ENCODE data around the gene CCL17.
"Not testable (repeated sequence)": the region's sequence is repeated elsewhere in the genome, so short reads cannot be mapped to it uniquely, and the experiment has no call there.

Gene CCL17

GRCh38 chr16:57435838-57436237, 31.3 kb downstream of the CCL17 start:
- no peak for FAIRE-seq

- FAIRE-seq, result not testable (repeated sequence)
These were observed 35.4 kb downstream of the CCL17 start for GRCh38 chr16:57439947-57440346.

- FAIRE-seq, result not testable (repeated sequence)
These were observed 36.0 kb downstream of the CCL17 start for GRCh38 chr16:57440551-57440950.

- FAIRE-seq, result no peak
These were observed 40.1 kb downstream of the CCL17 start for GRCh38 chr16:57444711-57445110.

- FAIRE-seq, result no peak
These were observed 40.9 kb downstream of the CCL17 start for GRCh38 chr16:57445510-57445909.

- no peak for FAIRE-seq
These were observed 42.1 kb downstream of the CCL17 start for GRCh38 chr16:57446531-57447185.

- FAIRE-seq, result no peak
These were observed 42.8 kb downstream of the CCL17 start, which contains the start of the genes CIAPIN1 and COQ9 for GRCh38 chr16:57447186-57447962. Gene CIAPIN1 (minus strand): TSS chr16:57447385. CDS start chr16:57440928, 6,457 bp downstream. Gene COQ9 (plus strand): TSS chr16:57447479. CDS start chr16:57447506, 27 bp downstream.

- FAIRE-seq, result no peak
These were observed 47.5 kb downstream of the CCL17 start for GRCh38 chr16:57452021-57452420.

- no peak for FAIRE-seq
These were observed 57.8 kb downstream of the CCL17 start, which contains the start of gene POLR2C for GRCh38 chr16:57462209-57462977. Gene POLR2C (plus strand): TSS chr16:57462679. CDS start chr16:57462725, 46 bp downstream.

- no peak for FAIRE-seq
These were observed 58.4 kb downstream of the CCL17 start for GRCh38 chr16:57462978-57463362.

- no peak for FAIRE-seq
These were observed 60.0 kb downstream of the CCL17 start for GRCh38 chr16:57464523-57464922.
